ENCODE results near the gene GRK7.
"Not testable (repeated sequence)": the region's sequence is repeated elsewhere in the genome, so short reads cannot be mapped to it uniquely, and the experiment has no call there.

Gene GRK7

DNA sequence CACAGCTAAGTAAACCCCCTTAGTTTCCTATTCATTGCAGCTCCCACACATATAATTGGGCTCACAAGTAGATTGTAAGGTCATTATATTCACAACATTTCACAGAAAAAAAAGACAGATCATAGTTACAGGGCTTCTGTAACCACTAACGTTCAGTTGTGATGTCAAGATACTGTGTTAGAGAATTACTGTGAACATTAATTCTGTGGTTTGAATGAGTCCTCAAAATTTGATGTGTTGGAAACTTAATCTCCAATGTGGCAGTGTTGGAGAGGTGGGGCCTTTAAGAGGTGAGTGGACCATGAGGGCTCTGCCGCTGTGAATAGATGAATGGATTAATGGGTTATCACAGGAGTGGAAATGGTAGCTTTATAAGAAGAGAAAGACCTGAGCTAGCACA is 21.3 kb downstream of the GRK7 start:
- TF ChIP-seq ZFX (IDR thresholded peaks at IDR 0.05; ENCODE audit: borderline replicate concordance), result no peak
- TF ChIP-seq, protein P1, sequence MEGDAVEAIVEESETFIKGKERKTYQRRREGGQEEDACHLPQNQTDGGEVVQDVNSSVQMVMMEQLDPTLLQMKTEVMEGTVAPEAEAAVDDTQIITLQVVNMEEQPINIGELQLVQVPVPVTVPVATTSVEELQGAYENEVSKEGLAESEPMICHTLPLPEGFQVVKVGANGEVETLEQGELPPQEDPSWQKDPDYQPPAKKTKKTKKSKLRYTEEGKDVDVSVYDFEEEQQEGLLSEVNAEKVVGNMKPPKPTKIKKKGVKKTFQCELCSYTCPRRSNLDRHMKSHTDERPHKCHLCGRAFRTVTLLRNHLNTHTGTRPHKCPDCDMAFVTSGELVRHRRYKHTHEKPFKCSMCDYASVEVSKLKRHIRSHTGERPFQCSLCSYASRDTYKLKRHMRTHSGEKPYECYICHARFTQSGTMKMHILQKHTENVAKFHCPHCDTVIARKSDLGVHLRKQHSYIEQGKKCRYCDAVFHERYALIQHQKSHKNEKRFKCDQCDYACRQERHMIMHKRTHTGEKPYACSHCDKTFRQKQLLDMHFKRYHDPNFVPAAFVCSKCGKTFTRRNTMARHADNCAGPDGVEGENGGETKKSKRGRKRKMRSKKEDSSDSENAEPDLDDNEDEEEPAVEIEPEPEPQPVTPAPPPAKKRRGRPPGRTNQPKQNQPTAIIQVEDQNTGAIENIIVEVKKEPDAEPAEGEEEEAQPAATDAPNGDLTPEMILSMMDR (IDR thresholded peaks at IDR 0.05), result no peak
- H3K27ac ChIP-seq, result no peak overlapping the region

DNA sequence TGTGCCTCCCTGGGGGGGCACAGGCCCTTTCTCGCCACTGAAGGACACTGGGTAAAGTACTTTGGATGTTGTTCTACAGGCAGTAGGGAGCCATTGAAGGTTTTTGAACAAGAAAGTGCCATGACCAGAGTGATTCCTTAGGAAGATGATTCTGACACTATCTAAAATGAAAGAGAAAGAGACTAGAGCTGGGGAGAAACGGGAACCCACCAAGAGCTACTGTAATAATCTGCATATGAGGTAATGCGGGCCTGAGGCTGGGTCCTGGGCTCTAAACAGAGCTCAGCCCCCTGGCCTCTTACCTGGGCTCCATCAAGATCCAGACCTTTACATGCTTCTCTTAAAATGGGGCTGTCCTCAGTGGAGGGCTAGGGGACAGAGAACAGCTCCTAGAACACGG is 24.9 kb downstream of the GRK7 start:
- TF ChIP-seq ZFX (IDR thresholded peaks at IDR 0.05; ENCODE audit: borderline replicate concordance), result no peak
- TF ChIP-seq, protein P1 (IDR thresholded peaks at IDR 0.05), result no peak
- H3K27ac ChIP-seq, result no peak overlapping the region

DNA sequence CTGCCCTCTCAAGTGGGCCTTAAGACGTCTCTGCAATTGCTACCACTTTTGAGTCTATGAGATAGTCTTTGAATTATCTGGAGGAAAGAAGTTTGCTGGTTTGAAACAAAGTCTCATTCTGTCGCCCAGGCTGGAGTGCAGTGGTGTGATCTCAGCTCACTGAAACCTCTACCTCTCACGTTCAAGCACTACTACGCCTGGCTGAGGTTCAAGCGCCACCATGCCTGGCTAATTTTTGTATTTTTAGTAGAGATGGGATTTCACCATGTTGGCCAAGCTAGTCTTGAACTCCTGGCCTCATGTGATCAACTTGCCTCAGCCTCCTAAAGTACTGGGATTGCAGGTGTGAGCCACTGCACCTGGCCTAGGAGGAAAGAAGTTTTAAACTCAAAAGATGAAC is 25.5 kb downstream of the GRK7 start:
- not testable (repeated sequence) for H3K27ac ChIP-seq

DNA sequence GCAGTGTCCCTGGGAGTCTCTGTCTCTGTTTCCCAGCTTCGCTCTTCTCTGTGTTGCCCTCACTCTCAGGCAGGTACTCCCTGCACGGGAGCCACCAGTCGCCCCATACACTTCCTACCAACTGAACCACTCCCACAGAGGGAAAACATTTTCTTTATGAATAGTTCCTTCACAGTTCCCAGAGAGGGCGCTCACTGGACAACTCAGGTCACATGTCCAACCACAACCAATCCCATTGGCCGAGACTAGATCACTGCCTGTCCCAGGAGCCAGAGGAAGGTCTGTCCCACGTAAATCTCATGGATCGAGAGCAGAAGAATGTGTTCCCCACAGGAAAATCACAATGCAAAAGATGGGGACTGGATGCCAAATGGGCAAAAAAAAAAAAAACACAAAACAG is 26.1 kb downstream of the GRK7 start:
- no peak for TF ChIP-seq ZFX (IDR thresholded peaks at IDR 0.05; ENCODE audit: borderline replicate concordance)
- TF ChIP-seq, protein P1 (IDR thresholded peaks at IDR 0.05), result no peak
- no peak overlapping the region for H3K27ac ChIP-seq

DNA sequence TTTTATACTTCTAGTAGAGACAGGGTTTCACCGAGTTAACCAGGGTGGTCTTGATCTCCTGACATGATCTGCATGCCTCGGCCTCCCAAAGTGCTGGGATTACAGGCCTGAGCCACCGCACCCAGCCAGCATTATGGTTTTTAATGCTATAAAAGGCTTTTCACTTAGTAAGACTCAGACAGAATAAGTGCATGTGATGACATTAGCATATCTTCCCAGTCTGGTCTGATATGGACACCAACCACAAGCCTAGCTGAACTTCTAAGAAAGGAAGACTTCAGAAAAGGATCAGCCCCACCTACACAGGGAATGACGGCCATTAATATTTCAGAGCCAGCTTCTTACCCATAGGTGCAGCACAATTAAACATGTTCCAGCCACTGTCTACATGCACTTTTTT is 27.0 kb downstream of the GRK7 start:
- no peak overlapping the region for H3K27ac ChIP-seq
- TF ChIP-seq, protein P1 (IDR thresholded peaks at IDR 0.05), result no peak
- TF ChIP-seq ZFX (IDR thresholded peaks at IDR 0.05; ENCODE audit: borderline replicate concordance), result no peak

DNA sequence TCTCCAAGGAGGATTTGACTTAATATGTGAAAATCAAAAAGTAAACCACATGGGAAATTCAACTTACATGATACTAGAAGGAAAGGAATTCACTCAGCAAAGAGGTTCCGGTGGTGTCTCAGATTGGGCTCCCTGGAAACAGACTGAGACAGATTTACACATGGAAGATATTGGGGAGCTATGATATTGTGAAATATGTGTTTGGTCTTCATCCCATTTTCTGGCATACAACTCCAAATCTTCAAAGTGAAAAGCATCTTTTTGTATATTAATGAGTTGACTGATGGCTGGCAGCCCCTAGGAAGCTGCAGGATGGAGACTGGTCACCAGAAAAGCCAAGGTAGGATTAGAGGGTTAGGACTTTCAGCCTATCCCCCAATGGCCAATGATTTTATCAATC is 29.3 kb downstream of the GRK7 start:
- no peak overlapping the region for H3K27ac ChIP-seq
- TF ChIP-seq ZFX (IDR thresholded peaks at IDR 0.05; ENCODE audit: borderline replicate concordance), result no peak
- TF ChIP-seq, protein P1 (IDR thresholded peaks at IDR 0.05), result no peak

- TF ChIP-seq, protein P1 (IDR thresholded peaks at IDR 0.05), result no peak; the same call in 1 of the 2 replicates
- TF ChIP-seq ZFX (IDR thresholded peaks at IDR 0.05; ENCODE audit: borderline replicate concordance), result no peak
- H3K27ac ChIP-seq, result no peak overlapping the region
Measured at GRCh38 chr3:141793476-141794260, 30.5 kb downstream of the GRK7 start.

DNA sequence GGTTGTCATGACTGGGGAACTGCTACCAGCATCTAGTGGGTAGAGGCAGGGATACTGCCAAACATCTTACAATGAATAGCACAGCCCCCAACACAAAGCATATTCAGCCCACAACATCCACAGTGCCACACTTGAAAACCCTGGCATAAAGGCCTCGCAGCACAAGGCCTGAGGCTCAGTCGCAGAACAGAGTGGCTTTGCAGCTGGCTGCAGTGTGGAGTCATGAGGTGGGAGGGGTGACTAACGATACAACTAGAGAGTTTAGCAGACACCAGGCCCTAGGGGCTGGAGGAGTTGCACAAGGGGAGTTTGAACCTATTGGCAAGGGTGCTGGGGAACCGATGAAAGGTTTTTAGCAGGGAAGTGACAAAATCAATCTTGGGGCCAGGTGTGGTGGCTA is 32.1 kb downstream of the GRK7 start:
- no peak for TF ChIP-seq ZFX (IDR thresholded peaks at IDR 0.05; ENCODE audit: borderline replicate concordance)
- TF ChIP-seq, protein P1 (IDR thresholded peaks at IDR 0.05), result no peak
- no peak overlapping the region for H3K27ac ChIP-seq

Data from 22Rv1 (cell line).